SK-MEL-5 (cell line): ENCODE results near the gene ANO3. TPM values are rescaled to one million over a fixed set of nuclear protein-coding genes. Genes with fewer than 3 reads are reported as not detected.
A peak's percentile ranks its signal among the peaks of the same experiment; 100 is the strongest.

Experiments
- DNase-seq: peaks from one replicate; pipeline ENCODE4 v3.0.0-alpha.2; 2016; ENCODE audit warnings: low read depth, low spot score
- in situ Hi-C: cut with HindIII; loops from 2 replicates; pipeline ENCODE4 v1.10.0; 2016; ENCODE audit warnings: low sequenced_read_pairs, high pct_unique_total_duplicates, low pct_unique_long_range_greater_than_20kb
- total RNA-seq: library from RNA; depleted of rRNA; stranded (reverse); fragments of >200 nt; shearing (Covaris generic); gene quantifications from 2 replicates; pipeline ENCODE4 v1.2.3, GENCODE V29; 2014

The ANO3 gene
- total RNA-seq, 1 experiment from 2014 or later = 1.5 TPM

- no peak for DNase-seq
- in situ Hi-C loops = no loop called here
Observed at GRCh38 chr11:26549176-26549575, 217.2 kb downstream of the ANO3 start.

GRCh38 chr11:26550022-26550421 is 218.1 kb downstream of the ANO3 start:
- in situ Hi-C loops = no loop called here
- DNase-seq = no peak

GRCh38 chr11:26551186-26551801 is 219.4 kb downstream of the ANO3 start:
- in situ Hi-C loops = no loop called here
- peak; percentile 48 for DNase-seq

GRCh38 chr11:26553182-26553581 is 221.3 kb downstream of the ANO3 start:
- DNase-seq = no peak
- in situ Hi-C loops = no loop called here

GRCh38 chr11:26554455-26554854 is 222.5 kb downstream of the ANO3 start:
- DNase-seq = no peak
- in situ Hi-C loops = no loop called here

GRCh38 chr11:26556582-26556981 is 224.7 kb downstream of the ANO3 start:
- no peak for DNase-seq
- in situ Hi-C loops = no loop called here

- in situ Hi-C loops = no loop called here
- DNase-seq = peak; percentile 47
Observed at GRCh38 chr11:26557666-26558065, 225.7 kb downstream of the ANO3 start.

- in situ Hi-C loops = no loop called here
- DNase-seq = peak; percentile 36
Observed at GRCh38 chr11:26558190-26558589, 226.3 kb downstream of the ANO3 start.

GRCh38 chr11:26569646-26570045 is 237.7 kb downstream of the ANO3 start:
- in situ Hi-C loops = no loop called here
- DNase-seq = no peak

GRCh38 chr11:26571861-26572654 is 240.1 kb downstream of the ANO3 start, which contains the start of gene MUC15:
MUC15 (minus strand) TSS chr11:26572263; CDS start chr11:26567094, 5,169 bp downstream.
- DNase-seq = no peak
- in situ Hi-C loops = no loop called here

- in situ Hi-C loops = no loop called here
Observed at GRCh38 chr11:26572770-26573402, 241.0 kb downstream of the ANO3 start.

GRCh38 chr11:26573896-26574295 is 242.0 kb downstream of the ANO3 start:
- no peak for DNase-seq
- in situ Hi-C loops = no loop called here

More at GRCh38 chr11:26572770-26573402, 241.0 kb downstream of the ANO3 start:
- DNase-seq = no peak

GRCh38 chr11:26575946-26576345 is 244.0 kb downstream of the ANO3 start:
- in situ Hi-C loops = no loop called here
- no peak for DNase-seq

GRCh38 chr11:26578998-26579661 is 247.2 kb downstream of the ANO3 start:
- no peak for DNase-seq
- in situ Hi-C loops = no loop called here

- in situ Hi-C loops = no loop called here
- no peak for DNase-seq
Observed at GRCh38 chr11:26579683-26580082, 247.8 kb downstream of the ANO3 start.

- no peak for DNase-seq
- in situ Hi-C loops = no loop called here
Observed at GRCh38 chr11:26580929-26581328, 249.0 kb downstream of the ANO3 start.

- no peak for DNase-seq
- in situ Hi-C loops = no loop called here
Observed at GRCh38 chr11:26583550-26583949, 251.6 kb downstream of the ANO3 start.

GRCh38 chr11:26584818-26585217 is 252.9 kb downstream of the ANO3 start:
- no peak for DNase-seq
- in situ Hi-C loops = no loop called here
